Heart left ventricle (tissue), 16 donors: ENCODE measurements around the gene BIRC2. TPM values are rescaled to one million over a fixed set of nuclear protein-coding genes. Genes with fewer than 3 reads are reported as not detected.

ENCODE experiments used
- ATAC-seq, 4 donors: fragments of 200-7000 bp; cut with Tn5 transposase; one replicate each; pipeline ENCODE4 v1.9.1; 2020 to 2022; ENCODE audit warnings: moderate library complexity in 4 of 4, mild to moderate bottlenecking in 3 of 4, moderate number of reproducible peaks in 1 of 4
- DNase-seq, 5 donors: peaks; one replicate each; pipeline ENCODE4 v3.0.0-alpha.2; 2020
- H3K27ac ChIP-seq, 12 donors: fragments of 200-600 bp; sonication (generic) in 4 of 12; one replicate each; pipeline versions ENCODE4 v1.5.0 to v1.8.0; 2016 to 2022; ENCODE audit warnings: mild to moderate bottlenecking in 2 of 12
- H3K27me3 ChIP-seq, 9 donors: fragments of 200-600 bp; sonication (generic) in 2 of 9; one replicate each; pipeline versions ENCODE4 v1.5.1 to v1.8.0; 2016 to 2022; ENCODE audit warnings: mild to moderate bottlenecking in 3 of 9
- H3K36me3 ChIP-seq, 9 donors: fragments of 200-600 bp; sonication (generic) in 2 of 9; one replicate each; pipeline versions ENCODE4 v1.5.0 to v1.8.0; 2018 to 2022; ENCODE audit warnings: mild to moderate bottlenecking in 2 of 9
- H3K4me1 ChIP-seq, 12 donors: fragments of 200-600 bp; sonication (generic) in 4 of 12; one replicate each; pipeline versions ENCODE4 v1.5.0 to v1.8.0; 2016 to 2022; ENCODE audit warnings: mild to moderate bottlenecking in 3 of 12
- H3K4me3 ChIP-seq, 12 donors: fragments of 200-600 bp; sonication (generic) in 4 of 12; one replicate each; pipeline versions ENCODE4 v1.5.0 to v1.8.0; 2017 to 2022; ENCODE audit warnings: mild to moderate bottlenecking in 9 of 12, moderate library complexity in 4 of 12
- H3K9me3 ChIP-seq, 12 donors: fragments of 200-600 bp; sonication (generic) in 4 of 12; one replicate each; pipeline versions ENCODE4 v1.5.0 to v1.8.0; 2016 to 2022; ENCODE audit warnings: mild to moderate bottlenecking in 1 of 12
- CTCF ChIP-seq, 12 donors: fragments of 200-600 bp; sonication (generic) in 4 of 12; IDR thresholded peaks; one replicate each; pipeline versions ENCODE4 v1.5.0 to v1.8.0; 2018 to 2022; ENCODE audit warnings: antibody characterized with exemption in 12 of 12, mild to moderate bottlenecking in 5 of 12
- POLR2A ChIP-seq, 2 donors: fragments of 450-650 bp; IDR thresholded peaks; one replicate each; pipeline ENCODE4 v1.6.1; 2017; ENCODE audit warnings: antibody characterized with exemption in 2 of 2, mild to moderate bottlenecking in 2 of 2, moderate library complexity in 2 of 2
- WGBS, 4 donors: extraction: QIAGEN DNeasy Blood & Tissue Kit in 2 of 4; methylation state at CpG; one replicate each; pipeline versions ENCODE4 v1.1.5 to v1.1.7; 2013 to 2018; 5-methylcytosine and 5-hydroxymethylcytosine counted together
- intact Hi-C, 10 donors: fragments of 100-400 bp; cut with DNase I; formaldehyde crosslinking; loops; one replicate each; pipeline versions ENCODE4 v1.11.1 to v1.14.2; 2022
- polyA plus RNA-seq, 2 donors: library from polyadenylated mRNA; stranded (reverse); fragments of 200-250 nt; gene quantifications; one replicate each; pipeline ENCODE4 v1.2.3, GENCODE V29; 2013
- total RNA-seq, 9 donors: library from RNA; depleted of rRNA in 2 of 9; stranded (reverse); fragments of >200 nt in 2 of 9; fragmentation: NEBNext Ultra II Directional in 3 of 9; extraction: Animal tissue kit (Norgen Biotek cat#: 25700) in 3 of 9; gene quantifications; one replicate each; pipeline versions ENCODE4 v1.1.0 to v1.2.4, GENCODE V29; 2016 to 2023
- donor health status: ischemic (EF 13 %, LVEDD 7.1; RV severe dilation, severe dysfunction).
- donor health status: healthy with polysubstance abuse.
- donor health status: DM: no; HTN: yes; CAD: no.
- donor health status: DM: no; HTN: no; CAD: no.
- donor health status: ischemic (EF 25% LVEDD 6.9; RV normal size, moderate dysfunction).
- donor health status: ischemic (EF 25% LVEDD 5.7; RV mildly dilated, moderate dysfunction).
- donor health status: healthy.
- donor health status: DM: yes; HTN: yes; CAD: no.
- donor health status: ischemic (EF 35%, LVEDD 5.7; RV mildly dilated, moderate dysfunction).
- donor health status: nonischemic (EF 11% LVEDD 7.7; RV severe dilation, severe dysfunction).
- donor health status: DM: yes; HTN: yes; CAD: no.
- donor health status: PGD.
- donor health status: ischemic (EF 29% LVEDD 5.4; RV normal size, mild dysfunction).
- donor health status: nonischemic (EF 23%, LVEDD 6.1; RV moderate dilation, normal function).

BIRC2 gene
- total and polyA plus RNA-seq, 11 donors: 17.9 to 39.9 (median 32.7) TPM

DNA sequence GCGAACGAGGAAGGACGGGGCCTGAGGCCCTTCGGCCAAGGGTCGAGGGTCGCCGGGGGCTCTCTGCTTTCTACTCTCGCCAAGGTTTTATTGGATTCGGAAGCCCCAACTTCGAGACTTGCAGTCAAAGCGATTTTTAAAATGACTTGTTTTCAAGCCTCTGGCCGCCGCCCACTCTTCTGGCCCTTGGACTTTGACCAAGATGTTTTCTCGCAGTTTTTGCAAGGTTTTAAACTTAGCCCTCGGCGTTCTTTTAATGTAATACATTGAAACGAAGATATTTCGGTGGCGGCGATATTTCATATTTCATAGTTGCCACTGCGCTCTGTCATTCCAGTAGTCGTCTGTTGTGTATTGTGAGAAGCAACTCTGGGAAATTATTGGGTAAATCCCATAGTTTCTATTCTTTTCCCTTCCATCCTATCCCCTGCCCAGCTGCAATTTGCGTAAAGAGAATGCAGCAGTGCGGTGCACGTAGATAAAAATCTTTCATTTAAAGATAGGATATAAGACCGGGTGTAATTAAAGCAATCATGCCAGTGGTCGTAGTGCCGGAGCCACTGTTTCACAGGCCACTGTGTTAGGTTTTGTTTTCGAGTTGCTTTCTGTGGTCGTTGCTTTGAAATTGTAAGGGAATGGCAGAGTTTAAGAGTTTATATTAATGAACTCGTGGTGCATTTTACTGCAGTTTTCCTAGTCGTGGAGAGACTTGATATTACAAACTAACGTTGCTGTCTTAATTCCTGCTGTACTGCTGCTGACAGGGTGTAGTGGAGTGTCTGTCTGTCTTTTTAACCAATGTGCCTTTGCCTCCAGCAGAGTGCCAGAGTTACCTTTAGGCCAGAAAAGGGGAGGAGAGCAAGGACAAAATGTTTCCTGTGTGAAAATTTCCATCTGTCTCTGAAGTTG, 702 bp downstream of the BIRC2 start:
- 0 to 1% (median 1%) methylated on average over 32 to 33 of the region's 33 CpGs for WGBS, 4 donors
- intact Hi-C loops: loop anchor here in 8 of 10 donors (1.0 to 10.0 kb wide), 13 partner anchors 34 to 435 kb away; partner anchors contain the start of genes TMEM123 (in 4 of the 8) and YAP1 (in 1 of the 8)
- TF ChIP-seq CTCF (IDR thresholded peaks at IDR 0.05): no peak
- no peak for TF ChIP-seq POLR2A (IDR thresholded peaks at IDR 0.05)
- Histone ChIP-seq H3K4me1 (peaks cover 0 to 38% (median 30%) of the 10 kb centered on the region in 12 donors), H3K27ac (peak overlapping the region; percentile 95 to 100 (median 98)), H3K4me3 (peak overlapping the region; percentile 56 to 94 (median 87)), H3K27me3 (no peaks in the 10 kb centered on the region), H3K9me3 (no peaks in the 10 kb centered on the region), H3K36me3 (peaks cover 0 to 36% (median 22%) of the 10 kb centered on the region in 9 donors)
- peak; percentile 19 to 40 (median 34) for ATAC-seq
- DNase-seq: peak in 1 of 5 donors; percentile 23

- Histone ChIP-seq H3K4me1 (peaks cover 0 to 7% (median 0%) of the 10 kb centered on the region in 12 donors), H3K27ac (no peak overlapping the region), H3K4me3 (no peak overlapping the region), H3K9me3 (peaks cover 0 to 35% (median 0%) of the 10 kb centered on the region in 12 donors), H3K36me3 (peaks cover 0 to 68% (median 40%) of the 10 kb centered on the region in 9 donors), H3K27me3 (no peaks in the 10 kb centered on the region)
- intact Hi-C loops: no loop called here
- DNase-seq (no peak), ATAC-seq (no peak)
- TF ChIP-seq POLR2A (IDR thresholded peaks at IDR 0.05) (no peak), CTCF (IDR thresholded peaks at IDR 0.05) (no peak)
Observed at GRCh38 chr11:102357116-102357515, 10.1 kb downstream of the BIRC2 start.

- no peak for ATAC-seq
Observed at GRCh38 chr11:102359372-102359771, 12.4 kb downstream of the BIRC2 start.

More at GRCh38 chr11:102359372-102359771, 12.4 kb downstream of the BIRC2 start:
- WGBS, 4 donors: 64 to 83% (median 81%) methylated on average over 3 of the region's 3 CpGs
- DNase-seq: no peak
- Histone ChIP-seq H3K4me3 (no peak overlapping the region), H3K27ac (no peak overlapping the region), H3K4me1 (peaks cover 0 to 7% (median 0%) of the 10 kb centered on the region in 12 donors), H3K36me3 (peaks cover 3 to 72% (median 49%) of the 10 kb centered on the region in 9 donors), H3K9me3 (peaks cover 0 to 35% (median 0%) of the 10 kb centered on the region in 12 donors), H3K27me3 (no peaks in the 10 kb centered on the region)
- TF ChIP-seq POLR2A (IDR thresholded peaks at IDR 0.05) (no peak), CTCF (IDR thresholded peaks at IDR 0.05) (no peak)
- intact Hi-C loops: no loop called here
